H1 (cell line): Measurements from ENCODE around the gene ZBTB47. TPM values are rescaled to one million over a fixed set of nuclear protein-coding genes. Genes with fewer than 3 reads are reported as not detected.
A peak's percentile ranks its signal among the peaks of the same experiment; 100 is the strongest.

Experiments used
- CTCF ChIA-PET: fragments of 300-600 bp; sonication (Branson Sonifier 250); formaldehyde crosslinking; loops from one replicate; lab custom pipeline; 2021; ENCODE audit not compliant: partially characterized antibody; lab: Charles Lee
- POLR2A ChIA-PET: fragments of 300-600 bp; sonication (Branson Sonifier 250); formaldehyde crosslinking; loops from one replicate; lab custom pipeline; 2021; ENCODE audit warnings: inconsistent platforms; ENCODE audit not compliant: partially characterized antibody; lab: Charles Lee
- DNase-seq, 2 experiments: peaks; one replicate each; pipeline versions ENCODE4 v3.0.0 to v3.0.0-alpha.2; 2010 to 2022; ENCODE audit warnings: low spot score in 2 of 2, low read depth in 1 of 2, mixed read lengths in 1 of 2
- FAIRE-seq: peaks from 2 replicates; lab custom pipeline; 2011; peaks lifted over from hg19 to GRCh38; lab: Jason Lieb, UNC
- H2AFZ ChIP-seq: 2 replicates; pipeline ENCODE4 v1.8.1; 2012; ENCODE audit warnings: low read length, inconsistent platforms
- H2AK5ac ChIP-seq: 2 replicates; pipeline ENCODE4 v1.6.1; 2013; ENCODE audit warnings: low read depth, low read length
- H2BK120ac ChIP-seq: replicated peaks from 2 replicates; pipeline ENCODE3; 2013; ENCODE audit warnings: low read depth, low read length, inconsistent platforms
- H2BK12ac ChIP-seq: 2 replicates; pipeline ENCODE4 v1.6.1; 2013; ENCODE audit warnings: low read depth, low read length
- H2BK15ac ChIP-seq: 2 replicates; pipeline ENCODE4 v1.6.1; 2013; ENCODE audit warnings: low read length
- H2BK20ac ChIP-seq: 2 replicates; pipeline ENCODE4 v1.6.1; 2013; ENCODE audit warnings: low read length
- H2BK5ac ChIP-seq: 2 replicates; pipeline ENCODE4 v1.6.1; 2013; ENCODE audit warnings: low read depth, low read length
- H3K14ac ChIP-seq: 2 replicates; pipeline ENCODE4 v1.6.1; 2013; ENCODE audit warnings: inconsistent platforms; ENCODE audit not compliant: insufficient read length
- H3K18ac ChIP-seq: 2 replicates; pipeline ENCODE4 v1.6.1; 2013; ENCODE audit warnings: low read length; ENCODE audit errors: extremely low read depth
- H3K23ac ChIP-seq: 2 replicates; pipeline ENCODE4 v1.6.1; 2013; ENCODE audit warnings: inconsistent platforms; ENCODE audit not compliant: insufficient read length
- H3K23me2 ChIP-seq: 2 replicates; pipeline ENCODE4 v1.6.1; 2013; ENCODE audit warnings: low read depth, low read length
- H3K27ac ChIP-seq: 2 replicates; pipeline ENCODE4 v1.6.1; 2011; ENCODE audit warnings: low read depth, low read length, inconsistent platforms
- H3K27me3 ChIP-seq, 4 experiments: replicated peaks in 1 of 4; 1 replicate in 1 of 4; 2 replicates in 3 of 4; pipeline versions ENCODE4 v1.6.1 to v1.8.1; 2011 to 2013; ENCODE audit warnings: low read length in 3 of 4, mild to moderate bottlenecking in 3 of 4, inconsistent platforms in 2 of 4, mixed read lengths in 2 of 4, moderate library complexity in 1 of 4; ENCODE audit not compliant: control insufficient read depth in 3 of 4, insufficient read depth in 3 of 4; ENCODE audit errors: extremely low read depth in 1 of 4
- H3K36me3 ChIP-seq, 4 experiments: 2 replicates each; pipeline versions ENCODE4 v1.6.1 to v1.8.1; 2011 to 2013; ENCODE audit warnings: mild to moderate bottlenecking in 4 of 4, low read length in 3 of 4, moderate library complexity in 2 of 4, control low read depth in 1 of 4, inconsistent platforms in 1 of 4; ENCODE audit not compliant: insufficient read depth in 4 of 4, control insufficient read depth in 2 of 4
- H3K4ac ChIP-seq: replicated peaks from 2 replicates; pipeline ENCODE3; 2013; ENCODE audit warnings: low read length, low read depth, mixed read lengths, inconsistent platforms; ENCODE audit not compliant: insufficient read length
- H3K4me1 ChIP-seq, 4 experiments: replicated peaks in 1 of 4; 1 replicate in 1 of 4; 2 replicates in 3 of 4; pipeline versions ENCODE4 v1.6.1 to v1.8.1; 2011 to 2013; ENCODE audit warnings: low read length in 3 of 4, inconsistent platforms in 2 of 4, mixed read lengths in 1 of 4; ENCODE audit not compliant: insufficient read depth in 4 of 4, control insufficient read depth in 3 of 4
- H3K4me2 ChIP-seq, 2 experiments: 2 replicates each; pipeline versions ENCODE4 v1.6.1 to v1.8.1; 2011 to 2013; ENCODE audit warnings: low read depth in 2 of 2, low read length in 2 of 2, control low read depth in 1 of 2, inconsistent platforms in 1 of 2, mild to moderate bottlenecking in 1 of 2; ENCODE audit not compliant: insufficient read depth in 1 of 2
- H3K4me3 ChIP-seq, 4 experiments: fragments of 200-600, 300-600 bp in 1 of 4; sonication (generic), shearing (Covaris generic), sonication (Bioruptor Twin) in 1 of 4; 2 replicates each; pipeline versions ENCODE4 v1.5.1 to v1.8.1; 2011 to 2016; ENCODE audit warnings: low read length in 4 of 4, low read depth in 3 of 4, control low read depth in 2 of 4, inconsistent platforms in 2 of 4, mild to moderate bottlenecking in 2 of 4, mixed read lengths in 1 of 4, moderate library complexity in 1 of 4; ENCODE audit not compliant: insufficient read depth in 2 of 4; ENCODE audit errors: extremely low read depth in 1 of 4
- H3K56ac ChIP-seq: replicated peaks from 2 replicates; pipeline ENCODE3; 2013; ENCODE audit warnings: low read depth, mild to moderate bottlenecking, mixed read lengths, low read length, inconsistent platforms; ENCODE audit not compliant: insufficient read length
- H3K79me1 ChIP-seq: 2 replicates; pipeline ENCODE4 v1.6.1; 2013; ENCODE audit warnings: low read depth, low read length, control low read depth
- H3K79me2 ChIP-seq, 2 experiments: 2 replicates each; pipeline versions ENCODE4 v1.6.1 to v1.8.1; 2012 to 2013; ENCODE audit warnings: low read length in 2 of 2, mild to moderate bottlenecking in 2 of 2, inconsistent platforms in 1 of 2; ENCODE audit not compliant: insufficient read depth in 2 of 2, control insufficient read depth in 1 of 2
- H3K9ac ChIP-seq, 4 experiments: replicated peaks in 1 of 4; 1 replicate in 1 of 4; 2 replicates in 3 of 4; pipeline versions ENCODE4 v1.6.1 to v1.8.1; 2011 to 2013; ENCODE audit warnings: low read depth in 3 of 4, low read length in 3 of 4, control low read depth in 2 of 4, mild to moderate bottlenecking in 2 of 4, moderate library complexity in 2 of 4, inconsistent platforms in 1 of 4; ENCODE audit errors: extremely low read depth in 1 of 4
- H3K9me3 ChIP-seq, 2 experiments: 2 replicates each; pipeline versions ENCODE4 v1.6.1 to v1.8.1; 2012 to 2013; ENCODE audit warnings: mild to moderate bottlenecking in 2 of 2, moderate library complexity in 2 of 2, control low read depth in 1 of 2, inconsistent platforms in 1 of 2, low read depth in 1 of 2, low read length in 1 of 2, mixed read lengths in 1 of 2; ENCODE audit not compliant: insufficient read depth in 2 of 2
- H4K20me1 ChIP-seq, 2 experiments: replicated peaks in 1 of 2; 2 replicates each; pipeline versions ENCODE3 to v1.8.1; 2011 to 2013; ENCODE audit warnings: inconsistent platforms in 2 of 2, low read length in 2 of 2, mild to moderate bottlenecking in 1 of 2; ENCODE audit not compliant: insufficient read depth in 2 of 2, control insufficient read depth in 1 of 2
- H4K5ac ChIP-seq: 2 replicates; pipeline ENCODE4 v1.6.1; 2013; ENCODE audit warnings: low read length, low read depth, mixed read lengths, inconsistent platforms; ENCODE audit not compliant: insufficient read length
- H4K8ac ChIP-seq: 2 replicates; pipeline ENCODE4 v1.8.0; 2013; ENCODE audit warnings: mild to moderate bottlenecking, moderate library complexity, low read length, inconsistent platforms; ENCODE audit not compliant: insufficient read depth; ENCODE audit errors: extremely low read depth
- H4K91ac ChIP-seq: replicated peaks from 2 replicates; pipeline ENCODE3; 2013; ENCODE audit warnings: low read length, mixed read lengths, inconsistent platforms; ENCODE audit not compliant: insufficient read length
- CBX5 ChIP-seq: fragments of 300-800, 300-1000 bp; sonication (generic); IDR thresholded peaks from 2 replicates; pipeline ENCODE4 v1.7.1; 2016; ENCODE audit warnings: antibody characterized with exemption, low read length, low read depth
- CBX8 ChIP-seq: fragments of 300-800, 300-1000 bp; sonication (generic); IDR thresholded peaks from 2 replicates; pipeline ENCODE4 v1.7.1; 2016; ENCODE audit warnings: low read depth, low read length, borderline replicate concordance
- EZH2 ChIP-seq: fragments of 200-600 bp; sonication (generic); IDR thresholded peaks from 2 replicates; pipeline ENCODE4 v1.7.1; 2012; ENCODE audit warnings: low read depth, mild to moderate bottlenecking, moderate library complexity, low read length, inconsistent platforms; ENCODE audit not compliant: severe bottlenecking
- HDAC2 ChIP-seq, 2 experiments: fragments of 300-600 bp in 1 of 2; sonication (generic) in 1 of 2; IDR thresholded peaks; 2 replicates each; pipeline ENCODE4 v1.6.1; 2011 to 2012; ENCODE audit warnings: low read depth in 2 of 2, low read length in 2 of 2, mild to moderate bottlenecking in 2 of 2, moderate library complexity in 2 of 2, borderline replicate concordance in 1 of 2, inconsistent platforms in 1 of 2
- JUN ChIP-seq: IDR thresholded peaks from 2 replicates; pipeline ENCODE4 v1.6.1; 2011; ENCODE audit warnings: low read depth, mild to moderate bottlenecking, improper control_type of control experiment, low read length
- KDM1A ChIP-seq: fragments of 200-600, 300-600 bp; sonication (generic); IDR thresholded peaks from 2 replicates; pipeline ENCODE4 v1.7.1; 2016; ENCODE audit warnings: mild to moderate bottlenecking, low read length, borderline replicate concordance
- RFX5 ChIP-seq: IDR thresholded peaks from 2 replicates; pipeline ENCODE4 v1.6.1; 2011; ENCODE audit warnings: low read depth, low read length, improper control_type of control experiment, borderline replicate concordance
- SIRT6 ChIP-seq: IDR thresholded peaks from one replicate; pipeline ENCODE4 v1.7.1; 2012; ENCODE audit warnings: low read length, inconsistent platforms
- SP4 ChIP-seq: IDR thresholded peaks from 2 replicates; pipeline ENCODE4 v1.6.1; 2012; ENCODE audit warnings: low read length, inconsistent platforms
- TEAD4 ChIP-seq: IDR thresholded peaks from 2 replicates; pipeline ENCODE4 v1.6.1; 2012; ENCODE audit warnings: low read depth, low read length, inconsistent platforms, mixed read lengths
- WGBS, 2 experiments: shearing (Covaris generic) in 1 of 2; methylation state at CpG; one replicate each; pipeline versions ENCODE4 v1.1.6 to v1.1.7; 2013 to 2015; ENCODE audit warnings: low lambda C conversion rate in 2 of 2, mixed read lengths in 2 of 2, inconsistent platforms in 1 of 2, low coverage in 1 of 2, missing lambda C conversion rate in 1 of 2; ENCODE audit not compliant: insufficient replicate concordance in 2 of 2, insufficient coverage in 1 of 2, insufficient read length in 1 of 2; ENCODE audit errors: extremely low coverage in 1 of 2, missing lambda C conversion rate in 1 of 2; 5-methylcytosine and 5-hydroxymethylcytosine counted together
- polyA plus RNA-seq, 7 experiments: library from polyadenylated mRNA; depleted of rRNA in 3 of 7; stranded (reverse) in 5 of 7; unstranded in 2 of 7; fragments of >200 nt in 5 of 7; fragments of 200-250 nt in 2 of 7; gene quantifications; 1 replicate in 5 of 7; 2 replicates in 1 of 7; 4 replicates in 1 of 7; pipeline versions ENCODE4 v1.2.1 to v1.2.3, GENCODE V29; 2011 to 2013; ENCODE audit warnings: missing spikeins in 2 of 7, mixed read lengths in 2 of 7
- total RNA-seq: library from RNA; stranded (reverse); fragmentation: NEBNext Ultra II Directional; extraction: Animal tissue kit (Norgen Biotek cat#: 25700); gene quantifications from 2 replicates; pipeline ENCODE4 v1.2.1, GENCODE V29; 2021
- TF ChIP-seq, protein P1 (sequence below): IDR thresholded peaks from 2 replicates; pipeline ENCODE4 v1.6.1; 2012; ENCODE audit warnings: inconsistent platforms

Gene ZBTB47
- total and polyA plus RNA-seq, 2 of the 8 experiments (the other 6 are each of a cell fraction or from before 2014, with no cell fraction given): 2.8 to 4.1 TPM

DNA sequence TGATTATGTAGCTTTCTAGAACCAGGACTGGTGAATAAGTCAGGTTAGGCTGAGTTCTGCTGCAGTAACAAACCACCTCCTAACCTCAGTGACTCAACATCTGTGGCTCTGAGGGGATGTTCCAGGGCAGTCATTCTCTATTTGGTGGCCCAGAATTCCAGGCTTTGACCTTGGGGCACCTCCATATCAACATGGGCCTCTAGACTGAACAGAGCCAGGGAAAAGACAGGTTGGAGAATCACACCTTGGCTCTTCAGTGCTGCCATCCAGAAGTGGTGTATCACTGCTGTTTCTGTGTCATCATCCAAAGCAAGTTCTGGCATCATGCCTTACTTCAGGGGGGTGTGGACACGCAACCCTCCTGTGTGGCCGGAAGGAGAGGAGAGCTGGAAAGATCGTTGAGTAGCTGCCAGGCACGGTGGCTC, 15.3 kb downstream of the ZBTB47 start:
- Histone ChIP-seq H3K9me3 (0 out of 4 replicates have a peak, but pooled peaks cover 0 to 2% of the 10 kb centered on the region in 2 experiments), H4K91ac (no peak overlapping the region), H3K27ac (no peak overlapping the region), H2BK120ac (no peak overlapping the region), H3K9ac (no peak overlapping the region), H2AK5ac (no peak overlapping the region), H4K8ac (peak overlapping the region; percentile 29; the same call in 1 of the 2 replicates), H4K5ac (no peak overlapping the region), H2BK15ac (no peak overlapping the region), H2BK5ac (no peak overlapping the region), H3K4me3 (no peak overlapping the region), H3K27me3 (peaks cover 0 to 2% (median 0%) of the 10 kb centered on the region in 4 experiments; a peak in 2 of 7 replicates), H3K79me2 (no peaks in the 10 kb centered on the region), H3K4ac (no peak overlapping the region), H2BK12ac (0 out of 2 replicates have a peak overlapping the region, but pooled peaks have one; percentile 9), H4K20me1 (peaks cover 0 to 2% of the 10 kb centered on the region in 2 experiments), H3K14ac (no peak overlapping the region), H3K4me2 (no peak overlapping the region), H3K23me2 (no peaks in the 10 kb centered on the region), H3K79me1 (no peaks in the 10 kb centered on the region), H3K4me1 (peaks cover 0 to 7% (median 0%) of the 10 kb centered on the region in 4 experiments; a peak in 2 of 7 replicates), H3K56ac (no peak overlapping the region), H2BK20ac (no peak overlapping the region), H3K36me3 (no peaks in the 10 kb centered on the region), H3K23ac (no peak overlapping the region), H3K18ac (no peak overlapping the region), H2AFZ (no peak overlapping the region)
- CTCF ChIA-PET: interaction anchor here (1.1 to 1.9 kb wide), 4 partner anchors 8 to 107 kb away, joined by 3 to 15 read pairs (median 5); no protein-coding TSS in a partner anchor
- WGBS, 2 experiments: 76% methylated on average over 4 of the region's 4 CpGs; no CpG with 5 or more reads in 1 of the 2 experiments
- DNase-seq: no peak
- FAIRE-seq: no peak
- POLR2A ChIA-PET: interaction anchor here (1.0 to 2.5 kb wide), 3 partner anchors 9 to 15 kb away, joined by 3 to 7 read pairs (median 4); partner anchors contain the start of gene ZBTB47
- TF ChIP-seq SIRT6: no peak
- TF ChIP-seq KDM1A: no peak
- no peak for TF ChIP-seq EZH2
- TF ChIP-seq TEAD4: no peak
- TF ChIP-seq, protein P1, sequence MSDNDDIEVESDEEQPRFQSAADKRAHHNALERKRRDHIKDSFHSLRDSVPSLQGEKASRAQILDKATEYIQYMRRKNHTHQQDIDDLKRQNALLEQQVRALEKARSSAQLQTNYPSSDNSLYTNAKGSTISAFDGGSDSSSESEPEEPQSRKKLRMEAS: no peak
- TF ChIP-seq HDAC2 (IDR thresholded peaks at IDR 0.05; ENCODE audit: borderline replicate concordance in 1 of 2, low read depth in 2 of 2, low read length in 2 of 2): no peak
- no peak for TF ChIP-seq RFX5
- no peak for TF ChIP-seq CBX5
- no peak for TF ChIP-seq CBX8
- no peak for TF ChIP-seq JUN
- no peak for TF ChIP-seq SP4
